Sigmoid colon (tissue), 3 donors: ENCODE data around the gene NQO2.
"Not testable (repeated sequence)": the region's sequence is repeated elsewhere in the genome, so short reads cannot be mapped to it uniquely, and the experiment has no call there.

ENCODE experiments used
- CTCF ChIP-seq, 4 experiments: fragments of 450-650 bp in 3 of 4; fragments of 200-600 bp in 1 of 4; IDR thresholded peaks; one replicate each; pipeline ENCODE4 v1.5.1; 2016 to 2019; ENCODE audit warnings: antibody characterized with exemption in 4 of 4, mild to moderate bottlenecking in 3 of 4, moderate library complexity in 2 of 4
- POLR2A ChIP-seq, 2 donors: fragments of 450-650 bp; IDR thresholded peaks; one replicate each; pipeline ENCODE4 v1.6.1; 2016; ENCODE audit warnings: antibody characterized with exemption in 2 of 2, mild to moderate bottlenecking in 2 of 2, moderate library complexity in 2 of 2

- TF ChIP-seq POLR2A, CTCF (IDR thresholded peaks at IDR 0.05): not testable (repeated sequence)
Observed at GRCh38 chr6:3054229-3055157, 54.8 kb downstream of the NQO2 start.
